B cell (primary cell): ENCODE data around the gene SANBR. TPM values are rescaled to one million over a fixed set of nuclear protein-coding genes. Genes with fewer than 3 reads are reported as not detected.

Experiments used
- ATAC-seq: fragments of 200-7000 bp; cut with Tn5 transposase; one replicate; pipeline ENCODE4 v1.10.0; 2021; ENCODE audit warnings: low read depth, mild to moderate bottlenecking, moderate number of reproducible peaks, moderate library complexity
- CTCF ChIA-PET: fragments of 350-600 bp; sonication (Branson Sonifier 250); formaldehyde crosslinking; loops from one replicate; lab custom pipeline; 2021; ENCODE audit warnings: antibody characterized with exemption, inconsistent platforms; lab: Charles Lee
- POLR2A ChIA-PET: fragments of 350-600 bp; sonication (Branson Sonifier 250); formaldehyde crosslinking; loops from one replicate; lab custom pipeline; 2021; ENCODE audit warnings: antibody characterized with exemption; lab: Charles Lee
- DNase-seq: peaks from one replicate; pipeline ENCODE4 v3.0.0; 2013
- H2AFZ ChIP-seq: 2 replicates; pipeline ENCODE4 v1.6.1; 2012; ENCODE audit warnings: mild to moderate bottlenecking, low read depth, low read length; ENCODE audit not compliant: insufficient read depth, poor library complexity, severe bottlenecking
- H3K27ac ChIP-seq, 2 donors: 1 replicate in 1 of 2; 2 replicates in 1 of 2; pipeline ENCODE4 v1.5.1; 2012 to 2013; ENCODE audit warnings: low read length in 2 of 2, mild to moderate bottlenecking in 2 of 2, moderate library complexity in 1 of 2
- H3K27me3 ChIP-seq, 4 experiments: fragments of 200-600 bp in 1 of 4; sonication (generic) in 1 of 4; replicated peaks in 1 of 4; 1 replicate in 2 of 4; 2 replicates in 2 of 4; pipeline versions ENCODE4 v1.6.1 to v1.7.0; 2013 to 2016; ENCODE audit warnings: low read length in 3 of 4, mild to moderate bottlenecking in 2 of 4, mixed read lengths in 1 of 4, moderate library complexity in 1 of 4; ENCODE audit not compliant: insufficient read depth in 4 of 4, control insufficient read depth in 3 of 4; ENCODE audit errors: control extremely low read depth in 1 of 4
- H3K36me3 ChIP-seq, 2 experiments: replicated peaks in 1 of 2; 1 replicate in 1 of 2; 2 replicates in 1 of 2; pipeline versions ENCODE4 v1.6.1 to v1.7.1; 2013; ENCODE audit warnings: low read length in 1 of 2; ENCODE audit not compliant: insufficient read depth in 2 of 2, control insufficient read depth in 1 of 2; ENCODE audit errors: control extremely low read depth in 1 of 2, extremely low read depth in 1 of 2
- H3K4me1 ChIP-seq, 2 donors: fragments of 200-600 bp in 1 of 2; sonication (generic) in 1 of 2; 1 replicate in 1 of 2; 2 replicates in 1 of 2; pipeline versions ENCODE4 v1.5.1 to v1.6.1; 2013 to 2017; ENCODE audit warnings: low read length in 2 of 2; ENCODE audit not compliant: control insufficient read depth in 2 of 2, insufficient read depth in 2 of 2
- H3K4me2 ChIP-seq: replicated peaks from 2 replicates; pipeline ENCODE3; 2012; ENCODE audit warnings: mild to moderate bottlenecking, low read depth, low read length; ENCODE audit not compliant: poor library complexity, severe bottlenecking
- H3K4me3 ChIP-seq, 5 experiments: fragments of 200-600 bp in 1 of 5; sonication (generic) in 1 of 5; 1 replicate in 3 of 5; 2 replicates in 2 of 5; pipeline versions ENCODE4 v1.5.1 to v1.7.0; 2011 to 2016; ENCODE audit warnings: low read length in 4 of 5, mild to moderate bottlenecking in 4 of 5, low read depth in 2 of 5, control low read depth in 1 of 5, moderate library complexity in 1 of 5; ENCODE audit not compliant: insufficient read depth in 1 of 5; ENCODE audit errors: control extremely low read depth in 1 of 5, extremely low read depth in 1 of 5
- H3K79me2 ChIP-seq: fragments of 200-600 bp; sonication (generic); one replicate; pipeline ENCODE4 v1.6.0; 2016; ENCODE audit warnings: low read length; ENCODE audit not compliant: control insufficient read depth, insufficient read depth
- H3K9ac ChIP-seq: fragments of 200-600 bp; sonication (generic); 2 replicates; pipeline ENCODE4 v1.6.1; 2017; ENCODE audit warnings: mild to moderate bottlenecking, low read length, moderate library complexity
- H3K9me3 ChIP-seq, 3 donors: one replicate each; pipeline versions ENCODE4 v1.6.1 to v1.7.1; 2013; ENCODE audit warnings: low read length in 2 of 3; ENCODE audit not compliant: control insufficient read depth in 2 of 3, insufficient read depth in 1 of 3; ENCODE audit errors: control extremely low read depth in 1 of 3
- H4K20me1 ChIP-seq: 2 replicates; pipeline ENCODE4 v1.6.0; 2012; ENCODE audit warnings: mild to moderate bottlenecking, low read length; ENCODE audit not compliant: insufficient read depth, control insufficient read depth, poor library complexity, severe bottlenecking
- H3K27ac Mint-ChIP-seq: one replicate; pipeline ENCODE4 v1.8.0; 2021; ENCODE audit warnings: mixed read lengths
- H3K27me3 Mint-ChIP-seq: one replicate; pipeline ENCODE4 v1.8.0; 2021; ENCODE audit warnings: mixed read lengths
- H3K4me1 Mint-ChIP-seq: one replicate; pipeline ENCODE4 v1.8.0; 2021; ENCODE audit warnings: mixed read lengths
- H3K4me3 Mint-ChIP-seq: one replicate; pipeline ENCODE4 v1.8.0; 2021; ENCODE audit warnings: mixed read lengths
- H3K9me3 Mint-ChIP-seq: one replicate; pipeline ENCODE4 v1.8.0; 2022; ENCODE audit warnings: mixed read lengths; ENCODE audit not compliant: insufficient read depth
- CTCF ChIP-seq: fragments of 200-600 bp; IDR thresholded peaks from one replicate; pipeline ENCODE4 v1.8.0; 2022; ENCODE audit warnings: antibody characterized with exemption, mild to moderate bottlenecking
- EZH2 ChIP-seq: IDR thresholded peaks from 2 replicates; pipeline ENCODE4 v1.6.1; 2012; ENCODE audit warnings: borderline replicate concordance, low read depth, mild to moderate bottlenecking, moderate library complexity, low read length; ENCODE audit not compliant: insufficient read depth, poor library complexity, severe bottlenecking
- WGBS: methylation state at CpG from one replicate; pipeline ENCODE4 v1.1.5; 2013; ENCODE audit warnings: missing lambda C conversion rate; ENCODE audit not compliant: insufficient coverage; 5-methylcytosine and 5-hydroxymethylcytosine counted together
- intact Hi-C: fragments of 100-400 bp; cut with micrococcal nuclease; formaldehyde crosslinking; loops from one replicate; pipeline ENCODE4 v1.10.0; 2022
- polyA plus RNA-seq: library from polyadenylated mRNA; depleted of rRNA; stranded (reverse); fragments of >200 nt; gene quantifications from 2 replicates; pipeline ENCODE4 v1.2.3, GENCODE V29; 2012
- total RNA-seq, 2 donors: library from RNA; stranded (reverse); fragments of 120-200 nt in 1 of 2; gene quantifications; 1 replicate in 1 of 2; 2 replicates in 1 of 2; pipeline versions ENCODE4 v1.2.3 to v1.2.4, GENCODE V29; 2013 to 2022

SANBR gene
- total and polyA plus RNA-seq, 2 donors (not counting 1 experiment from before 2014, with no cell fraction given), result 2.5 to 6.6 TPM

GRCh38 chr2:61055557-61055956 lies 10.1 kb upstream of the SANBR start:
- Mint-ChIP-seq H3K9me3 (no peaks in the 10 kb centered on the region), H3K4me1 (no peaks in the 10 kb centered on the region), H3K4me3 (no peak overlapping the region), H3K27me3 (no peaks in the 10 kb centered on the region), H3K27ac (no peak overlapping the region)
- no peak overlapping the region for H2AFZ ChIP-seq
- 100% methylated on average over 1 of the region's 2 CpGs for WGBS
- H3K27ac ChIP-seq, result no peak overlapping the region
- ATAC-seq (no peak), DNase-seq (no peak)
- ChIA-PET POLR2A (no interaction called here), CTCF (no interaction called here)
- TF ChIP-seq CTCF (no peak), EZH2 (no peak)
- intact Hi-C loops, result no loop called here
- H3K4me3 ChIP-seq, result no peak overlapping the region
- no peaks in the 10 kb centered on the region for H3K79me2 ChIP-seq
- H3K36me3 ChIP-seq, result peaks cover 0 to 6% of the 10 kb centered on the region in 2 experiments
- no peaks in the 10 kb centered on the region for H3K4me1 ChIP-seq
- H3K9ac ChIP-seq, result no peak overlapping the region
- no peak overlapping the region for H3K4me2 ChIP-seq
- H3K27me3 ChIP-seq, result no peaks in the 10 kb centered on the region
- H3K9me3 ChIP-seq, result no peaks in the 10 kb centered on the region
- no peaks in the 10 kb centered on the region for H4K20me1 ChIP-seq

GRCh38 chr2:61057562-61057961 lies 8.1 kb upstream of the SANBR start:
- intact Hi-C loops, result no loop called here
- Mint-ChIP-seq H3K4me1 (no peaks in the 10 kb centered on the region), H3K27ac (no peak overlapping the region), H3K9me3 (no peaks in the 10 kb centered on the region), H3K4me3 (no peak overlapping the region), H3K27me3 (no peaks in the 10 kb centered on the region)
- Histone ChIP-seq H3K27me3 (no peaks in the 10 kb centered on the region), H3K9me3 (no peaks in the 10 kb centered on the region), H3K4me2 (no peak overlapping the region), H3K27ac (no peak overlapping the region), H3K36me3 (peaks cover 0 to 6% of the 10 kb centered on the region in 2 experiments), H3K79me2 (no peaks in the 10 kb centered on the region), H3K4me1 (no peaks in the 10 kb centered on the region), H4K20me1 (no peaks in the 10 kb centered on the region), H3K9ac (no peak overlapping the region), H3K4me3 (no peak overlapping the region), H2AFZ (no peak overlapping the region)
- DNase-seq (no peak), ATAC-seq (no peak)
- POLR2A ChIA-PET, result no interaction called here
- TF ChIP-seq CTCF (no peak), EZH2 (no peak)
- CTCF ChIA-PET, result no interaction called here
